PFSK-1 (cell line): ENCODE data around the gene PGS1.

Experiments
- FOXP2 ChIP-seq: optimal IDR thresholded peaks from 2 replicates; pipeline ENCODE3; 2011; ENCODE audit warnings: borderline replicate concordance, control low read depth, inconsistent platforms; ENCODE audit not compliant: insufficient read depth; ENCODE audit errors: extremely low read length, extremely low read depth
- POLR2AphosphoS5 ChIP-seq: IDR thresholded peaks from 2 replicates; pipeline ENCODE4 v1.6.1; 2012; ENCODE audit warnings: low read depth, mild to moderate bottlenecking, control low read depth, low read length, moderate library complexity
- SIN3A ChIP-seq: IDR thresholded peaks from 2 replicates; pipeline ENCODE4 v1.6.1; 2012; ENCODE audit warnings: mild to moderate bottlenecking, low read length, moderate library complexity, borderline replicate concordance; ENCODE audit not compliant: insufficient read depth
- TAF1 ChIP-seq: IDR thresholded peaks from 2 replicates; pipeline ENCODE4 v1.6.1; 2012; ENCODE audit warnings: low read length, control low read depth, borderline replicate concordance; ENCODE audit not compliant: insufficient read depth
- TF ChIP-seq, protein P1 (sequence below), 2 experiments: IDR thresholded peaks; 2 replicates each; pipeline versions ENCODE4 v1.6.1 to v1.8.0; 2011 to 2012; ENCODE audit warnings: low read depth in 2 of 2, low read length in 2 of 2, control low read depth in 1 of 2, inconsistent platforms in 1 of 2, mild to moderate bottlenecking in 1 of 2, moderate library complexity in 1 of 2; ENCODE audit not compliant: insufficient read depth in 1 of 2

The PGS1 gene

DNA sequence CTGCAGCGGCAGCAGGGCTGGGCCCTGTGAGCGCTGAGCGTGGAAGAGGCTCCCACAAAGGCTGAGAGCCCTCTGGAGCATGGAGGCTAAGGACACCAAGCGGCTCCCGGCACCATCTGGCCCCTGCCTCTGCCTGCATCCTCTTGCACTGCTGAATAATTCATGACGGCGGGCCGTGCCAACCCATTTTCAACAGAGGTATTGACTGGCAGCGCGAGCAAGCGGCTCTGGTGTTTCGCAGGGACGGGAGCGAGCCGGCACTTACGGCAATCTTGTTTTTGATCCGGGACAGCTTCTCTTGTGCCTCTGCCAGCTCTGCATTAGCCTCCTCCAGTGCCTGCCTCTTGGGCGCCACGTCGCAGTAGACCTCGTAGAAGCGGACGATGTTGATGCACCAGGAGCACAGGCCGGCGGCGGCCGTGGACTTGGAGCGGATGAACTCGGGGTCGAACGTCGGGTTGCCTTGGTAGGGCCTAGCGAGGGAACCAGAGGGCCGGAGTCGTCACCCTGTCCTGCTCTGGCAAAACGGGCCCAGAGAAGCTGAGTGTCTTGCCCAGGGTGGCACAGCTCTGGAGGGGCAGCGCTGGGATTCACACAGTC, 80.4 kb downstream of the PGS1 start:
- TF ChIP-seq TAF1: no peak

DNA sequence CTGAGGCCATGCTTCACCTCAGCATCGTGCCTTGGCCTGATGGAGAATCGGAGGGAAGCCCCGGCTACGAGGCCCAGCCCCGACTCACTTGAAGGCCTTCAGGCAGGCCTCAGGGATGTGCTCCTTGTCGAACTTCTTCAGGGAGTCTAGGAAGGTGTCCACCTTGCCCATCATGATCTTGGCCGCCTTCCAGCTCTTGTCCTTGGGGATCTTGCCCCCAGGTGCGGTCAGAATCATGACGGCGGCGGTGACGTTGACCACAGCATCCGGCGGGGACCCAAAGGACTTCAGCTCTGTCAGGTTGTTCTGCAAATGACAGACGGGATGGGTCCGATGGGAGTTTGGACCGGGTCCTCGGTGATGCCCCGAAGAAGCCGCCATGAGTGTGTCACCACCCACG, 81.2 kb downstream of the PGS1 start:
- TF ChIP-seq TAF1 (no peak), SIN3A (no peak), POLR2AphosphoS5 (no peak), FOXP2 (no peak)
- TF ChIP-seq, protein P1, sequence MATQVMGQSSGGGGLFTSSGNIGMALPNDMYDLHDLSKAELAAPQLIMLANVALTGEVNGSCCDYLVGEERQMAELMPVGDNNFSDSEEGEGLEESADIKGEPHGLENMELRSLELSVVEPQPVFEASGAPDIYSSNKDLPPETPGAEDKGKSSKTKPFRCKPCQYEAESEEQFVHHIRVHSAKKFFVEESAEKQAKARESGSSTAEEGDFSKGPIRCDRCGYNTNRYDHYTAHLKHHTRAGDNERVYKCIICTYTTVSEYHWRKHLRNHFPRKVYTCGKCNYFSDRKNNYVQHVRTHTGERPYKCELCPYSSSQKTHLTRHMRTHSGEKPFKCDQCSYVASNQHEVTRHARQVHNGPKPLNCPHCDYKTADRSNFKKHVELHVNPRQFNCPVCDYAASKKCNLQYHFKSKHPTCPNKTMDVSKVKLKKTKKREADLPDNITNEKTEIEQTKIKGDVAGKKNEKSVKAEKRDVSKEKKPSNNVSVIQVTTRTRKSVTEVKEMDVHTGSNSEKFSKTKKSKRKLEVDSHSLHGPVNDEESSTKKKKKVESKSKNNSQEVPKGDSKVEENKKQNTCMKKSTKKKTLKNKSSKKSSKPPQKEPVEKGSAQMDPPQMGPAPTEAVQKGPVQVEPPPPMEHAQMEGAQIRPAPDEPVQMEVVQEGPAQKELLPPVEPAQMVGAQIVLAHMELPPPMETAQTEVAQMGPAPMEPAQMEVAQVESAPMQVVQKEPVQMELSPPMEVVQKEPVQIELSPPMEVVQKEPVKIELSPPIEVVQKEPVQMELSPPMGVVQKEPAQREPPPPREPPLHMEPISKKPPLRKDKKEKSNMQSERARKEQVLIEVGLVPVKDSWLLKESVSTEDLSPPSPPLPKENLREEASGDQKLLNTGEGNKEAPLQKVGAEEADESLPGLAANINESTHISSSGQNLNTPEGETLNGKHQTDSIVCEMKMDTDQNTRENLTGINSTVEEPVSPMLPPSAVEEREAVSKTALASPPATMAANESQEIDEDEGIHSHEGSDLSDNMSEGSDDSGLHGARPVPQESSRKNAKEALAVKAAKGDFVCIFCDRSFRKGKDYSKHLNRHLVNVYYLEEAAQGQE (IDR thresholded peaks at IDR 0.05; ENCODE audit: insufficient read depth in 1 of 2, low read depth in 2 of 2, low read length in 2 of 2): no peak

DNA sequence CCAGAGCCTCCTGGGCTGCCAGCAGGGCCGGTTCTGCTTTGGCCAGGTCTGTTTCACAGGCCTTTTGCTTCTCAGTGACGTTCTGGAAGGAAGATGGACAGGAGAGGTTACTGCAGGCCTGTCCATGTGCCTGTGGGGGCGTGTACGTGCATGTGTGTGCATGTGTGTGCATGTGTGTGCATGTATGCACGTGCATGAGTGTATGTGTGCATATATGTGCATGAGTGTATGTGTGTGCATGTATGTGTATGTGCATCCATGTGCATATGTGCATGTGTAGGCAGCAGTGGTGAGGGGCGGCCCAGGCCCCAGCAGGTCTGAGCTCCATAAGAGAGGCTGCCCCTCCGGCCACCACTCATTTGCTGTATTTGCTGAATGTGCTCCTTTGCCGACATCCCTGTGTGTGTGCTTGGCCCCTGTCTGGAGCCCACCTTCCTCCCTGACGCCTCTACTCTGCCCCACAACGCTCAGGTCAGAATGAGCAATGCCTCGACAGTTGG, 81.8 kb downstream of the PGS1 start:
- TF ChIP-seq SIN3A (no peak), TAF1 (no peak), POLR2AphosphoS5 (no peak), FOXP2 (no peak)
- TF ChIP-seq, protein P1 (IDR thresholded peaks at IDR 0.05; ENCODE audit: insufficient read depth in 1 of 2, low read depth in 2 of 2, low read length in 2 of 2): no peak

DNA sequence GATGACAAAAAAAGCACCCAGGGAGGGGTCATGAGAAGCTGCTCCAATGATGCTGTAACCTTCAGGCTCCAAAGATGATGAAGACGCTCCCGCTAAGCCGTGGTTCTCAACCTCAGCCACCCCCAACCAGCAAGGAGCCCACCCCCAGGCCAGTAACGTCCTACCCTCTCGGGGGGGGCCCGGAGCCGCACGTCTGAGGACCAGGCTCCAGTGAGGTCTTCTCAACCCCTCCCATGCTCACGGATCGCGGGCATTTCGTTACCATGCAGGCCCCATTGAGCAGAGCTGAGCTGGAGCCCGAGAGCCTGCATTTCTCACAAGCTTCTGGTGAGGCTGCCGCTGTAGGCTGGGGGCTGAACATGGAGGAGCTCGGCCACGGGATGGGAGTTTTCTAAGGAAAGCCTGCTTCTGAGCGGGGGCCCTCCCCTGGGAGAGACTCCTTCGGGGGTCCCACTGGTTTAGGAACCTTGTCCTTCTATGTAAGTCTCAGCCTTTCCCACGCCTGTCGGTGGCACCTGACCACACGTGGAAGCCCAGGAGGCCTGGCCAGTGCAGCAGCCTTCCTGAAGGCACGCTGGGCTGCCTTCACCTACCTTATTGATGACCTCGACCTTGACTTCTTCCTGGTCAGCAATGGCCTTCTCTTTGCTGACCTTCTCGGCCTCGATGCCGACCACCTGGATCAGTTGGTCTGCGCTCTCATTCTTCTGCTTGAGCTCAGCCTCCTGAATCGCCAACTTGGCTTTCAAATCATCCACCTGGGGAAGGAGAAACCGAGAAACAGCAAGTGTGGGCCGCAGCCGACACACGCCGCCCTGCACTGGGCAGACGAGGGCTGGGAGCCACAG, 82.7 kb downstream of the PGS1 start:
- TF ChIP-seq POLR2AphosphoS5: no peak
- TF ChIP-seq SIN3A: no peak
- no peak for TF ChIP-seq TAF1
- no peak for TF ChIP-seq FOXP2
- TF ChIP-seq, protein P1 (IDR thresholded peaks at IDR 0.05; ENCODE audit: insufficient read depth in 1 of 2, low read depth in 2 of 2, low read length in 2 of 2): no peak

DNA sequence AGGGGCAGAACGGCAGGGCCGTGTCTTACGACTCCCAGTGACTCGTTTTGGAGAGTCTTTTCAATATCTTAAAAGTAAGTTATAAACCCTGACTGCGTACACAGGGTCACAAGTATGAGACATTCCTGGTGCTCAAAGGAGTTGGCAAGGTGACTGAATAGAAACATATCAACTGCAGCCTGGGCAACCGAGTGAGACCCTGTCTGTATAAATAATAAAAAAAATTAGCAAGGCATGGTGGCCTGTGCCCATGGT, 83.3 kb downstream of the PGS1 start:
- TF ChIP-seq SIN3A (no peak), POLR2AphosphoS5 (no peak), TAF1 (no peak), FOXP2 (no peak)
- TF ChIP-seq, protein P1 (IDR thresholded peaks at IDR 0.05; ENCODE audit: insufficient read depth in 1 of 2, low read depth in 2 of 2, low read length in 2 of 2): no peak
